SK-N-SH (cell line): Measurements from ENCODE around the gene PLCB1. TPM values are rescaled to one million over a fixed set of nuclear protein-coding genes. Genes with fewer than 3 reads are reported as not detected.

Experiments
- CTCF ChIA-PET: fragments of 300-600, 350-600 bp; formaldehyde crosslinking; extraction: SDS; loops from one replicate; lab custom pipeline; 2021; lab: Yijun Ruan, JAX
- POLR2A ChIA-PET: fragments of 350-600 bp; sonication (Branson Sonifier 250); formaldehyde crosslinking; extraction: SDS; loops from one replicate; lab custom pipeline; 2020; ENCODE audit warnings: antibody characterized with exemption, inconsistent platforms; lab: Yijun Ruan, JAX
- DNase-seq: peaks from one replicate; pipeline ENCODE4 v3.0.0; 2012
- H2AFZ ChIP-seq: fragments of 200-600 bp; sonication (generic); 2 replicates; pipeline ENCODE4 v1.8.1; 2016; ENCODE audit warnings: antibody characterized with exemption, mild to moderate bottlenecking, low read depth
- H3F3A ChIP-seq: fragments of 200-600 bp; sonication (generic); replicated peaks from 2 replicates; pipeline ENCODE3; 2016; ENCODE audit warnings: antibody characterized with exemption, mild to moderate bottlenecking; ENCODE audit not compliant: insufficient read depth
- H3K27ac ChIP-seq, 2 experiments: fragments of 200-500 bp in 1 of 2; fragments of 200-600 bp in 1 of 2; sonication (Bioruptor generic) in 1 of 2; sonication (generic), shearing (Covaris generic) in 1 of 2; 2 replicates each; pipeline versions ENCODE4 v1.5.1 to v1.6.1; 2014 to 2016; ENCODE audit warnings: low read depth in 2 of 2, inconsistent platforms in 1 of 2, low read length in 1 of 2, mild to moderate bottlenecking in 1 of 2, mixed read lengths in 1 of 2
- H3K27me3 ChIP-seq: fragments of 200-600 bp; sonication (generic), shearing (Covaris generic); 2 replicates; pipeline ENCODE4 v1.6.1; 2016; ENCODE audit warnings: mixed run types; ENCODE audit not compliant: insufficient read depth
- H3K36me3 ChIP-seq, 2 experiments: fragments of 200-500 bp in 1 of 2; fragments of 200-600 bp in 1 of 2; sonication (Bioruptor generic) in 1 of 2; sonication (generic) in 1 of 2; replicated peaks in 1 of 2; 2 replicates each; pipeline versions ENCODE3 to v1.5.1; 2014 to 2016; ENCODE audit warnings: low read length in 1 of 2, mild to moderate bottlenecking in 1 of 2; ENCODE audit not compliant: insufficient read depth in 2 of 2, control insufficient read depth in 1 of 2
- H3K4me1 ChIP-seq, 2 experiments: fragments of 200-500 bp in 1 of 2; fragments of 200-600 bp in 1 of 2; sonication (Bioruptor generic) in 1 of 2; sonication (generic), shearing (Covaris generic) in 1 of 2; 2 replicates each; pipeline versions ENCODE4 v1.5.1 to v1.6.1; 2014 to 2016; ENCODE audit warnings: low read depth in 1 of 2, low read length in 1 of 2, mixed run types in 1 of 2; ENCODE audit not compliant: insufficient read depth in 2 of 2, control insufficient read depth in 1 of 2
- H3K4me2 ChIP-seq: fragments of 200-600 bp; sonication (generic), shearing (Covaris generic); 2 replicates; pipeline ENCODE4 v1.6.1; 2017; ENCODE audit warnings: mixed run types
- H3K4me3 ChIP-seq, 2 experiments: fragments of 200-500 bp in 1 of 2; fragments of 200-600 bp in 1 of 2; sonication (Bioruptor generic) in 1 of 2; sonication (generic), shearing (Covaris generic) in 1 of 2; 2 replicates each; pipeline versions ENCODE4 v1.5.1 to v1.8.1; 2014 to 2016; ENCODE audit warnings: low read depth in 2 of 2, inconsistent platforms in 1 of 2, low read length in 1 of 2, mild to moderate bottlenecking in 1 of 2, mixed read lengths in 1 of 2, moderate library complexity in 1 of 2
- H3K79me2 ChIP-seq: fragments of 200-600 bp; sonication (generic); 2 replicates; pipeline ENCODE4 v1.8.1; 2017; ENCODE audit warnings: mild to moderate bottlenecking; ENCODE audit not compliant: insufficient read depth
- H3K9ac ChIP-seq: fragments of 200-600 bp; sonication (generic); 2 replicates; pipeline ENCODE4 v1.6.1; 2017; ENCODE audit warnings: mixed run types
- H3K9me2 ChIP-seq: fragments of 200-600 bp; sonication (generic); 2 replicates; pipeline ENCODE4 v1.6.1; 2017; ENCODE audit warnings: mixed run types
- H3K9me3 ChIP-seq: fragments of 200-600 bp; sonication (generic); 2 replicates; pipeline ENCODE4 v1.6.1; 2017; ENCODE audit warnings: mixed run types, mild to moderate bottlenecking, moderate library complexity
- H4K20me1 ChIP-seq: fragments of 200-600 bp; sonication (generic); 2 replicates; pipeline ENCODE4 v1.6.1; 2017; ENCODE audit warnings: mild to moderate bottlenecking, mixed run types; ENCODE audit not compliant: insufficient read depth
- CTCF ChIP-seq: fragments of 200-600 bp; sonication (generic); IDR thresholded peaks from 2 replicates; pipeline ENCODE4 v1.6.1; 2017; ENCODE audit warnings: antibody characterized with exemption, mild to moderate bottlenecking, moderate library complexity
- EP300 ChIP-seq, 2 experiments: IDR thresholded peaks; 2 replicates each; pipeline versions ENCODE4 v1.4.0 to v1.6.1; 2012; ENCODE audit warnings: borderline replicate concordance in 1 of 2, low read depth in 1 of 2, low read length in 1 of 2
- EZH2phosphoT487 ChIP-seq: fragments of 200-600 bp; sonication (generic); IDR thresholded peaks from 2 replicates; pipeline ENCODE4 v1.6.1; 2017; ENCODE audit warnings: low read depth, mixed run types, mild to moderate bottlenecking, antibody characterized with exemption, moderate library complexity, borderline replicate concordance
- FOSL2 ChIP-seq: IDR thresholded peaks from 2 replicates; pipeline ENCODE4 v1.4.0; 2012; ENCODE audit warnings: low read depth, mild to moderate bottlenecking, moderate library complexity, borderline replicate concordance
- FOXJ3 ChIP-seq: sonication (generic); formaldehyde crosslinking; IDR thresholded peaks from 2 replicates; pipeline ENCODE4 v1.5.1; 2020; ENCODE audit warnings: mild to moderate bottlenecking, missing genetic modification reagents
- FOXM1 ChIP-seq: IDR thresholded peaks from 2 replicates; pipeline ENCODE4 v1.4.0; 2012; ENCODE audit warnings: low read depth, mild to moderate bottlenecking
- GABPA ChIP-seq: IDR thresholded peaks from 2 replicates; pipeline ENCODE4 v1.4.0; 2012; ENCODE audit warnings: low read depth, mild to moderate bottlenecking
- JUND ChIP-seq: IDR thresholded peaks from 2 replicates; pipeline ENCODE4 v1.4.0; 2012
- MEF2A ChIP-seq: IDR thresholded peaks from 2 replicates; pipeline ENCODE4 v1.4.0; 2012; ENCODE audit warnings: low read depth, borderline replicate concordance
- MXI1 ChIP-seq: IDR thresholded peaks from 2 replicates; pipeline ENCODE4 v1.6.1; 2012; ENCODE audit warnings: mild to moderate bottlenecking, low read depth, low read length, improper control_type of control experiment
- NFIC ChIP-seq: IDR thresholded peaks from 2 replicates; pipeline ENCODE4 v1.4.0; 2012; ENCODE audit warnings: borderline replicate concordance
- NRF1 ChIP-seq: IDR thresholded peaks from 2 replicates; pipeline ENCODE4 v1.6.1; 2012; ENCODE audit warnings: low read depth, mild to moderate bottlenecking, low read length
- RAD21 ChIP-seq: IDR thresholded peaks from 2 replicates; pipeline ENCODE4 v1.6.1; 2012; ENCODE audit warnings: mild to moderate bottlenecking, low read length
- RCOR1 ChIP-seq: fragments of 150-350 bp; IDR thresholded peaks from 2 replicates; pipeline ENCODE4 v1.6.1; 2017; ENCODE audit warnings: antibody characterized with exemption, low read length
- REST ChIP-seq: IDR thresholded peaks from 2 replicates; pipeline ENCODE4 v1.6.1; 2012; ENCODE audit warnings: mild to moderate bottlenecking, low read depth, low read length, moderate library complexity
- SIN3A ChIP-seq: IDR thresholded peaks from 2 replicates; pipeline ENCODE4 v1.6.1; 2012; ENCODE audit warnings: low read depth, mild to moderate bottlenecking, low read length, moderate library complexity, borderline replicate concordance
- TCF12 ChIP-seq: IDR thresholded peaks from 2 replicates; pipeline ENCODE4 v1.4.0; 2012
- WGBS: methylation state at CpG from one replicate; pipeline ENCODE4 v1.1.6; 2017; ENCODE audit warnings: low lambda C conversion rate; 5-methylcytosine and 5-hydroxymethylcytosine counted together
- polyA plus RNA-seq, 3 experiments: library from polyadenylated mRNA; depleted of rRNA; stranded (reverse); fragments of >200 nt; gene quantifications; 2 replicates each; pipeline ENCODE4 v1.2.3, GENCODE V29; 2012
- TF ChIP-seq, protein P1 (sequence below): IDR thresholded peaks from 2 replicates; pipeline ENCODE4 v1.4.0; 2012; ENCODE audit warnings: low read depth, borderline replicate concordance
- TF ChIP-seq, protein P2 (sequence below): fragments of 150-350 bp; IDR thresholded peaks from 2 replicates; pipeline ENCODE4 v1.6.1; 2017; ENCODE audit warnings: antibody characterized with exemption, low read length, low read depth, borderline replicate concordance

Gene PLCB1
- polyA plus RNA-seq, 1 of the 3 experiments (the other 2 are of a cell fraction), result 10.5 TPM

DNA sequence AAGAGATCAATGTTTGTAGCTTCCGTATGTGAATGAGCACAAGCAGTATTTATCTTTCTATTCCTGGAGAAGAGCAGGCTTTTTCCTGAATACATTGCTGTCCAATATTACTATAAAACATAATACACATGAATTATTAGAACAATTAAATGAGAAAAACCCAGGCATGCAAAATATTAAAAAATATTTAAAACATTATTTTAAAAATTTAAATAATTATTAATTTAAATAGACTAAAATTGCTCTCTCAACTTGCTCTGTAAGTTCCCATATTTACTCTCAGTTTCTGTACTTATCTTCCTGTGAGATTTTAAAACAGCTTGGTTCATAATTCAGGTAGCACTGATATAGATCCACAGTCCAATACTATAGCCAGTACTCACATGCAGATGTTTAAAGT lies 97.0 kb downstream of the PLCB1 start:
- H3F3A ChIP-seq, result no peaks in the 10 kb centered on the region
- H3K79me2 ChIP-seq, result peaks cover 17% of the 10 kb centered on the region
- ChIA-PET CTCF (interaction anchor here (1.0 kb wide), 1 partner anchor 493 kb away, joined by 3 read pairs; no protein-coding TSS in a partner anchor), POLR2A (no interaction called here)
- DNase-seq, result no peak
- no peak overlapping the region for H3K4me3 ChIP-seq
- H4K20me1 ChIP-seq, result no peaks in the 10 kb centered on the region
- TF ChIP-seq EP300 (IDR thresholded peaks at IDR 0.05; ENCODE audit: borderline replicate concordance in 1 of 2, low read depth in 1 of 2, low read length in 1 of 2) (no peak), TCF12 (no peak), GABPA (no peak), RAD21 (no peak), REST (no peak), FOSL2 (no peak), JUND (no peak), NRF1 (no peak), MXI1 (no peak), EZH2phosphoT487 (no peak)
- TF ChIP-seq, protein P1, sequence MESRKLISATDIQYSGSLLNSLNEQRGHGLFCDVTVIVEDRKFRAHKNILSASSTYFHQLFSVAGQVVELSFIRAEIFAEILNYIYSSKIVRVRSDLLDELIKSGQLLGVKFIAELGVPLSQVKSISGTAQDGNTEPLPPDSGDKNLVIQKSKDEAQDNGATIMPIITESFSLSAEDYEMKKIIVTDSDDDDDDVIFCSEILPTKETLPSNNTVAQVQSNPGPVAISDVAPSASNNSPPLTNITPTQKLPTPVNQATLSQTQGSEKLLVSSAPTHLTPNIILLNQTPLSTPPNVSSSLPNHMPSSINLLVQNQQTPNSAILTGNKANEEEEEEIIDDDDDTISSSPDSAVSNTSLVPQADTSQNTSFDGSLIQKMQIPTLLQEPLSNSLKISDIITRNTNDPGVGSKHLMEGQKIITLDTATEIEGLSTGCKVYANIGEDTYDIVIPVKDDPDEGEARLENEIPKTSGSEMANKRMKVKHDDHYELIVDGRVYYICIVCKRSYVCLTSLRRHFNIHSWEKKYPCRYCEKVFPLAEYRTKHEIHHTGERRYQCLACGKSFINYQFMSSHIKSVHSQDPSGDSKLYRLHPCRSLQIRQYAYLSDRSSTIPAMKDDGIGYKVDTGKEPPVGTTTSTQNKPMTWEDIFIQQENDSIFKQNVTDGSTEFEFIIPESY, result no peak
- H2AFZ ChIP-seq, result no peak overlapping the region
- no peaks in the 10 kb centered on the region for H3K27me3 ChIP-seq
- H3K27ac ChIP-seq, result no peak overlapping the region
- H3K9me2 ChIP-seq, result no peaks in the 10 kb centered on the region
- no peak overlapping the region for H3K9ac ChIP-seq
- 97% methylated on average over 1 of the region's 1 CpG for WGBS
- H3K4me2 ChIP-seq, result no peak overlapping the region
- no peaks in the 10 kb centered on the region; a peak in 1 of 4 replicates for H3K4me1 ChIP-seq
- no peaks in the 10 kb centered on the region for H3K9me3 ChIP-seq
- no peaks in the 10 kb centered on the region for H3K36me3 ChIP-seq

GRCh38 chr20:8231038-8231437 lies 99.0 kb downstream of the PLCB1 start:
- no peaks in the 10 kb centered on the region for H3K27me3 ChIP-seq
- no peaks in the 10 kb centered on the region for H4K20me1 ChIP-seq
- no peaks in the 10 kb centered on the region for H3K9me3 ChIP-seq
- DNase-seq, result no peak
- no peaks in the 10 kb centered on the region for H3F3A ChIP-seq
- H3K9me2 ChIP-seq, result no peaks in the 10 kb centered on the region
- H2AFZ ChIP-seq, result no peak overlapping the region
- no peak overlapping the region for H3K4me3 ChIP-seq
- H3K9ac ChIP-seq, result no peak overlapping the region
- H3K4me1 ChIP-seq, result no peaks in the 10 kb centered on the region; a peak in 2 of 4 replicates
- no peak overlapping the region for H3K27ac ChIP-seq
- no peaks in the 10 kb centered on the region for H3K36me3 ChIP-seq
- H3K4me2 ChIP-seq, result no peak overlapping the region
- POLR2A ChIA-PET, result no interaction called here
- CTCF ChIA-PET, result no interaction called here
- peaks cover 18% of the 10 kb centered on the region for H3K79me2 ChIP-seq
- TF ChIP-seq EZH2phosphoT487 (no peak), FOXM1 (no peak), CTCF (no peak), RAD21 (no peak), NFIC (no peak), SIN3A (no peak), RCOR1 (no peak), JUND (no peak), MEF2A (no peak), FOXJ3 (CRISPR knock-in tag) (no peak), NRF1 (no peak)
- TF ChIP-seq, protein P2, sequence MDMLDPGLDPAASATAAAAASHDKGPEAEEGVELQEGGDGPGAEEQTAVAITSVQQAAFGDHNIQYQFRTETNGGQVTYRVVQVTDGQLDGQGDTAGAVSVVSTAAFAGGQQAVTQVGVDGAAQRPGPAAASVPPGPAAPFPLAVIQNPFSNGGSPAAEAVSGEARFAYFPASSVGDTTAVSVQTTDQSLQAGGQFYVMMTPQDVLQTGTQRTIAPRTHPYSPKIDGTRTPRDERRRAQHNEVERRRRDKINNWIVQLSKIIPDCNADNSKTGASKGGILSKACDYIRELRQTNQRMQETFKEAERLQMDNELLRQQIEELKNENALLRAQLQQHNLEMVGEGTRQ, result no peak
